ENCODE results near the gene GJB5. TPM values are rescaled to one million over a fixed set of nuclear protein-coding genes. Genes with fewer than 3 reads are reported as not detected.
A peak's percentile ranks its signal among the peaks of the same experiment; 100 is the strongest.

GJB5 gene
- total RNA-seq, 1 donor from 2014 or later, result not detected

GRCh38 chr1:34739613-34740012 lies 15.2 kb upstream of the GJB5 start:
- Mint-ChIP-seq H3K9me3 (ENCODE audit: low read depth) (no peaks in the 10 kb centered on the region), H3K4me1 (ENCODE audit: low read depth) (peaks cover 4% of the 10 kb centered on the region), H3K27me3 (ENCODE audit: low read depth) (peaks cover 41% of the 10 kb centered on the region), H3K27ac (ENCODE audit: unreplicated experiment) (no peak overlapping the region), H3K36me3 (ENCODE audit: low read depth) (no peaks in the 10 kb centered on the region), H3K4me3 (ENCODE audit: unreplicated experiment) (no peak overlapping the region)
- TF ChIP-seq CTCF (IDR thresholded peaks at IDR 0.05), result no peak
- no peak for DNase-seq (ENCODE audit: low spot score)

- H3K9me3 Mint-ChIP-seq (ENCODE audit: low read depth), result no peaks in the 10 kb centered on the region
- peaks cover 47% of the 10 kb centered on the region for H3K27me3 Mint-ChIP-seq (ENCODE audit: low read depth)
- no peak overlapping the region for H3K4me3 Mint-ChIP-seq (ENCODE audit: unreplicated experiment)
- peaks cover 4% of the 10 kb centered on the region for H3K4me1 Mint-ChIP-seq (ENCODE audit: low read depth)
- no peak for DNase-seq (ENCODE audit: low spot score)
- H3K36me3 Mint-ChIP-seq (ENCODE audit: low read depth), result no peaks in the 10 kb centered on the region
- no peak overlapping the region for H3K27ac Mint-ChIP-seq (ENCODE audit: unreplicated experiment)
- no peak for TF ChIP-seq CTCF (IDR thresholded peaks at IDR 0.05)
Observed at GRCh38 chr1:34740161-34740868, 14.5 kb upstream of the GJB5 start.

GRCh38 chr1:34742667-34743270 lies 12.1 kb upstream of the GJB5 start:
- H3K27ac Mint-ChIP-seq (ENCODE audit: unreplicated experiment), result no peak overlapping the region
- no peaks in the 10 kb centered on the region for H3K36me3 Mint-ChIP-seq (ENCODE audit: low read depth)
- DNase-seq (ENCODE audit: low spot score), result no peak
- no peak overlapping the region for H3K4me3 Mint-ChIP-seq (ENCODE audit: unreplicated experiment)
- H3K27me3 Mint-ChIP-seq (ENCODE audit: low read depth), result peaks cover 52% of the 10 kb centered on the region
- TF ChIP-seq CTCF (IDR thresholded peaks at IDR 0.05), result peak; percentile 94
- H3K4me1 Mint-ChIP-seq (ENCODE audit: low read depth), result peaks cover 4% of the 10 kb centered on the region
- no peaks in the 10 kb centered on the region for H3K9me3 Mint-ChIP-seq (ENCODE audit: low read depth)

- Mint-ChIP-seq H3K4me3 (ENCODE audit: unreplicated experiment) (no peak overlapping the region), H3K27me3 (ENCODE audit: low read depth) (peaks cover 62% of the 10 kb centered on the region), H3K4me1 (ENCODE audit: low read depth) (peaks cover 4% of the 10 kb centered on the region), H3K36me3 (ENCODE audit: low read depth) (no peaks in the 10 kb centered on the region), H3K9me3 (ENCODE audit: low read depth) (no peaks in the 10 kb centered on the region), H3K27ac (ENCODE audit: unreplicated experiment) (no peak overlapping the region)
- no peak for TF ChIP-seq CTCF (IDR thresholded peaks at IDR 0.05)
- no peak for DNase-seq (ENCODE audit: low spot score)
Observed at GRCh38 chr1:34743775-34744174, 11.1 kb upstream of the GJB5 start.

GRCh38 chr1:34744851-34745250 lies 10.0 kb upstream of the GJB5 start:
- peaks cover 62% of the 10 kb centered on the region for H3K27me3 Mint-ChIP-seq (ENCODE audit: low read depth)

More at GRCh38 chr1:34744851-34745250, 10.0 kb upstream of the GJB5 start:
- no peak for DNase-seq (ENCODE audit: low spot score)
- Mint-ChIP-seq H3K9me3 (ENCODE audit: low read depth) (no peaks in the 10 kb centered on the region), H3K4me1 (ENCODE audit: low read depth) (peaks cover 4% of the 10 kb centered on the region), H3K4me3 (ENCODE audit: unreplicated experiment) (no peak overlapping the region), H3K27ac (ENCODE audit: unreplicated experiment) (no peak overlapping the region), H3K36me3 (ENCODE audit: low read depth) (no peaks in the 10 kb centered on the region)
- TF ChIP-seq CTCF (IDR thresholded peaks at IDR 0.05), result no peak
